Prostate gland (tissue), 2 donors: ENCODE results near the gene NDP. TPM values are rescaled to one million over a fixed set of nuclear protein-coding genes. Genes with fewer than 3 reads are reported as not detected.
"Not testable (repeated sequence)": the region's sequence is repeated elsewhere in the genome, so short reads cannot be mapped to it uniquely, and the experiment has no call there.

Source experiments
- DNase-seq: peaks from one replicate; pipeline ENCODE4 v3.0.0-alpha.2; 2019; ENCODE audit warnings: low spot score
- H3K27ac ChIP-seq, 2 donors: fragments of 200-600 bp; sonication (generic); 2 replicates each; pipeline ENCODE4 v1.5.1; 2017 to 2019
- H3K27me3 ChIP-seq: fragments of 200-600 bp; sonication (generic); replicated peaks from 2 replicates; pipeline ENCODE4 v1.5.1; 2019; ENCODE audit not compliant: insufficient read depth
- H3K36me3 ChIP-seq, 2 donors: fragments of 200-600 bp; sonication (generic); 1 replicate in 1 of 2; 2 replicates in 1 of 2; pipeline versions ENCODE4 v1.5.1 to v1.8.1; 2017 to 2019
- H3K4me1 ChIP-seq: fragments of 200-600 bp; sonication (generic); replicated peaks from 2 replicates; pipeline ENCODE4 v1.5.1; 2019
- H3K4me3 ChIP-seq, 2 donors: fragments of 200-600 bp; sonication (generic); 2 replicates each; pipeline ENCODE4 v1.5.1; 2017 to 2019
- H3K9me3 ChIP-seq: fragments of 200-600 bp; sonication (generic); 2 replicates; pipeline ENCODE4 v1.5.1; 2017
- CTCF ChIP-seq, 4 experiments: fragments of 200-600 bp in 2 of 4; fragments of 450-650 bp in 2 of 4; sonication (generic) in 2 of 4; IDR thresholded peaks; 1 replicate in 3 of 4; 2 replicates in 1 of 4; pipeline ENCODE4 v1.5.1; 2016 to 2019; ENCODE audit warnings: antibody characterized with exemption in 4 of 4, mild to moderate bottlenecking in 2 of 4, moderate library complexity in 2 of 4
- POLR2A ChIP-seq: fragments of 450-650 bp; IDR thresholded peaks from one replicate; pipeline ENCODE4 v1.6.1; 2016; ENCODE audit warnings: antibody characterized with exemption, mild to moderate bottlenecking
- POLR2AphosphoS5 ChIP-seq: sonication (generic); formaldehyde crosslinking; IDR thresholded peaks from one replicate; pipeline ENCODE4 v1.6.1; 2017; ENCODE audit warnings: antibody characterized with exemption
- WGBS: methylation state at CpG from one replicate; pipeline ENCODE4 v1.1.5; 2018; 5-methylcytosine and 5-hydroxymethylcytosine counted together
- intact Hi-C: fragments of 100-400 bp; cut with DNase I; formaldehyde crosslinking; loops from one replicate; pipeline ENCODE4 v1.14.2; 2022
- total RNA-seq, 2 donors: library from RNA; depleted of rRNA; stranded (reverse); fragments of >200 nt; gene quantifications; one replicate each; pipeline ENCODE4 v1.1.0, GENCODE V29; 2016

The NDP gene
- total RNA-seq, 2 donors from 2014 or later, result 3.3 to 4.6 TPM

- Histone ChIP-seq H3K4me1 (no peaks in the 10 kb centered on the region), H3K27ac (no peak overlapping the region), H3K4me3 (no peak overlapping the region), H3K36me3 (no peaks in the 10 kb centered on the region), H3K9me3 (no peaks in the 10 kb centered on the region), H3K27me3 (no peaks in the 10 kb centered on the region)
- TF ChIP-seq CTCF (IDR thresholded peaks at IDR 0.05) (no peak), POLR2AphosphoS5 (no peak), POLR2A (no peak)
- DNase-seq, result no peak
- intact Hi-C loops, result loop anchor here (10.0 kb wide), 2 partner anchors 385 to 395 kb away; partner anchors contain the start of gene EFHC2
- WGBS, result 24% methylated on average over 15 of the region's 15 CpGs
These were observed 23.5 kb downstream of the NDP start for GRCh38 chrX:43949669-43950068.

GRCh38 chrX:43940816-43941474 lies 32.2 kb downstream of the NDP start:
- H3K27ac ChIP-seq, result no peak overlapping the region
- TF ChIP-seq CTCF (IDR thresholded peaks at IDR 0.05) (no peak), POLR2A (no peak), POLR2AphosphoS5 (no peak)
- H3K4me3 ChIP-seq, result no peak overlapping the region
- no peaks in the 10 kb centered on the region for H3K9me3 ChIP-seq
- no peaks in the 10 kb centered on the region for H3K4me1 ChIP-seq
- no peaks in the 10 kb centered on the region for H3K27me3 ChIP-seq
- WGBS, result 16% methylated on average over 2 of the region's 2 CpGs
- intact Hi-C loops, result loop anchor here (10.0 kb wide), 1 partner anchor 376 kb away; no protein-coding TSS in a partner anchor
- DNase-seq, result no peak
- no peaks in the 10 kb centered on the region for H3K36me3 ChIP-seq

GRCh38 chrX:43939187-43939926 lies 33.8 kb downstream of the NDP start:
- TF ChIP-seq POLR2A, result no peak
- TF ChIP-seq CTCF (IDR thresholded peaks at IDR 0.05), result peak in 2 of 4 experiments; percentile 8 to 30
- no peak for TF ChIP-seq POLR2AphosphoS5
- DNase-seq, result no peak
- Histone ChIP-seq H3K27ac (no peak overlapping the region), H3K4me1 (no peaks in the 10 kb centered on the region), H3K4me3 (no peak overlapping the region), H3K27me3 (no peaks in the 10 kb centered on the region), H3K9me3 (no peaks in the 10 kb centered on the region), H3K36me3 (no peaks in the 10 kb centered on the region)
- 86% methylated on average over 3 of the region's 3 CpGs for WGBS
- intact Hi-C loops, result loop anchor here (5.0 kb wide), 1 partner anchor 102 kb away; no protein-coding TSS in a partner anchor

GRCh38 chrX:43922032-43922431 lies 51.2 kb downstream of the NDP start:
- H3K9me3 ChIP-seq, H3K27ac ChIP-seq, intact Hi-C loops, H3K4me1 ChIP-seq, DNase-seq, H3K36me3 ChIP-seq, H3K4me3 ChIP-seq, H3K27me3 ChIP-seq: not testable (repeated sequence)
- 94% methylated on average over 3 of the region's 3 CpGs for WGBS

GRCh38 chrX:43910772-43911171 lies 62.4 kb downstream of the NDP start:
- intact Hi-C loops, result not testable (repeated sequence)

More at GRCh38 chrX:43910772-43911171, 62.4 kb downstream of the NDP start:
- not testable (repeated sequence) for H3K27ac ChIP-seq, H3K27me3 ChIP-seq, H3K4me3 ChIP-seq, H3K36me3 ChIP-seq, H3K9me3 ChIP-seq, H3K4me1 ChIP-seq, DNase-seq
- 97% methylated on average over 8 of the region's 8 CpGs for WGBS
